GM19193 (cell line): ENCODE results near the gene ANKRD65.

Source experiments
- POLR2A ChIP-seq: IDR thresholded peaks from 4 replicates; pipeline ENCODE4 v1.6.1; 2011; ENCODE audit not compliant: insufficient read depth, insufficient read length; ENCODE audit errors: extremely low read depth

The ANKRD65 gene

DNA sequence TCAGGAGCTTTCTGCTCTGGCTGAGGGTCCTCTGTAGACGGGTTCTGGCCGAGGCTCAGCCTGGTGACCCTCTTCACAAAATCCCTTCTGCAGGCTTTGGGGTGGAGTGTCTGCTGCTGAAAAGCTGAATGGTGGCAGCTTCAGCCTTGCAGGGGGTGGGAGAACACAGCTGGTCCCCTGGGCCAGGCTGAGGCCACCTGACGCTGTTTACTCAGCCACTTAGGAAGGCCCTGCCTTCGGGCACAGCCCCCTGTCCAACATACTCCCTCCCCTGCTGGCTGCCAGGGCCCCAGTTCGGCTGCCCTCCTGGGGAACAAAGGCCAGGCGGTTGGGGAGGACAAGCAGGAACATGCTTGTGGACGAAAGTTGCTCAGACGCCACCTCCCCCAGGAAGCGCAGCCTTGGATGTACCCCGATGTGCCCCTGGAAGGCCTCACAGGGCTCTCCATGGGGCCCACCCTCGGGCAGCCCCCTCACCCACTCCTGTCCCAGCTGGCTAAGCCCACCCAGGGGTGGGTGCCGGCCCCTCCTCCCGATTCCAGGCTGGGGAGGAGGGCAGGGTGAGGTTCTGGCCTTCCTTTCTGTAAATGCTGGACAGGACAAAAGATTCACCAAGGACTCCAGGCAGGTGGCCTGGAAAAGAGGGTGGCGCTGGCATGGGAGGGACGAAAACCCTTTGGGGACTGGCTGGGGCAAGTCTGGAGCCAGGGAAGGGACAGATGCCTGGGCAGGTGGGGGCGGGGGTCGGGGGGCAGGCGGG, at the start of gene ANKRD65:
TSS of gene ANKRD65 (minus strand) at position 130 of the 760 bp plus-strand sequence. CDS start 271 bp downstream, outside the sequence.
- no peak for TF ChIP-seq POLR2A

DNA sequence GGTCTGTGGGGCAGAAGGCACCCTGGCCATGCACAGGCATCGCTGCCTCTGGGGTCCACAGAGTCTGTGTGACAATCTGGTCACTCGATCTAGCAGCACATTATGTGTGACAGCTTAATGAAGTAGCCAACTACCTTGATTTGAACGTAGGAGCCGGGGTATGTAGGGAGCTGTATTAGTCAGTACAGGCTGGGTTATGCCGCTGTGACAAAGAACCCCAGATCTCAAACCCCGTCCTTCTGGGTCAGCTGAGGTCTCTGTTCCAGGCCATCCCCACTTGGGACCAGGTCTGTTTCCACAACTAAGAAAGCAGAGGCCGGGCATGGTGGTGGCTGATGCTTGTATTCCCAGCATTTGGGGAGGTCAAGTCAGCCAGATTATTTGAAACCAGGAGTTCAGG, 42.2 kb upstream of the ANKRD65 start:
- no peak for TF ChIP-seq POLR2A

GRCh38 chr1:1462318-1462966, 41.4 kb upstream of the ANKRD65 start:
- TF ChIP-seq POLR2A, result no peak

DNA sequence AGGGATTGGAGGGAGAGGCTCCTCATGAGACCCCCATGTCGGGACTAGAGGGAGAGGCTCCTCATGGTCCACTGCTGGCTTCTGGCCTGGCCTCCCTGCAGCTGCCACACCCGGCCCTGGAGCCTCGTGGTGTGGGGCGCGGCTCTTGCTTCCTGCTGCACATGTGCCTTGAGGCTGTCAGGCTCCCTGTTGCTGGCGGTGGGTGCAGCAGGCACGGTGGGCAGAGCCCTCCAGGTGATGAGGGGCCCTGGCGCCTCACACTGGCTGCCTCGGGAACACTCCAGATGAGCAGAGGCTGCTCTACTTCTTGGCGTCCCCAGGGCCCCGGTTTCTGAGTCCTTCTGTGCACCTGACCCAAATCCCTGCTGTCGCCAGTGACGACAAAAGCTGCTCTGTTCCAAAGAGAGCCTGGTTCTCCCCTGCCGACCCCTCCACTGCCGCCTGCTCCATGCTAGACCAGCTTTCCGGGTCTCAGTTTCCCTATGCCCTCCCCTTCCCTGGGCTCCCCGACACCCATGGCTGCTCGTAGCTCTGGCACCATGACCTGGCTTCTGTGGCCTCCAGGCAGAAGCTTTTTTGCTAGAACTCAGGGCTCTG, 40.7 kb upstream of the ANKRD65 start:
- TF ChIP-seq POLR2A, result no peak

DNA sequence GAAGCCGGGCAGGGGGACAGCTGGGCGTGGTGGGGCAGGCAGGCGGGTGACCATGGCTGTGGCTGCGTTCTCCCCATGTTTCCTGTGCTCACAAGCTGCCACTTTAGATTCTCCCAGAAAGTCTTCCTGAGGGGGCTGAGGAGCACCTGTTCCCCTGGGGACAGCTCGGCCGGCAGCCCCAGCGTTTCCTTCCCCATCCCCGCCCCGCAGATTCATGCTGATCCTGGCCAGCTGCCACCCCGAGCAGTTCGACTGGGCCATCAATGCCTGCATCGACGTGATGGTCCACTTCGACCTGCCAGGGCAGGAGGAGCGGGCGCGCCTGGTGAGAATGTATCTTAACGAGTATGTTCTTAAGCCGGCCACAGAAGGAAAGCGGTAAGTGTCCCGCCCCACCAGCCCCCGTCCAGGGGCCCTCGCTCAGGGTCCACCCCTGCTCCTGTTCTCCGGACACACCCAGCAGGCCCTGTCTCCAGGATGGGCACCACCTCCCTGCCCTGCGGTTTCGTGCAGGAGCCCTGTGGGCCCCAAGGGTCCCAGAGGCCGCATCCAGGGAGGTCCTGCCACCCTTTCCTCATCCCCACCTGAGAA, 39.6 kb upstream of the ANKRD65 start:
- TF ChIP-seq POLR2A, result no peak

GRCh38 chr1:1455366-1455884, 34.3 kb upstream of the ANKRD65 start:
- TF ChIP-seq POLR2A, result no peak

DNA sequence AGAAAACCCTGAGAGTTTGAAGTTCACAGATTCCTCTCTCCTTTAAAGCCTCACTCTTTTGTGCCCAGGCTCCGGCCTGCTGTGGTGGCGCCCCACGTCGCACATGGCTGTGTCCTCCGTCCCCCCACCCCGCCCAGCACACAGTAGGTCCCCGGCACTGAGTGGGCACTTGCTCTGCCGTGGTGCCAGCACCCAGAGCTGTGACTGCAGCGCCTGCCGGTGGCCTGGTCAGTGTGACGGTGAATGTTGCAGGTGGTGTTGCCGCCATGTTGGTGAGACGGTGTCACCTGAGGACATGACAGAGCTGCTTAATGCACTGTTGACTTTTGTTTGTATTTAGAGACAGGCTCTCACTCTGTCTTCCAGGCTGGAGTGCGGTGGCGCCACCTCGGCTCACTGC, 31.8 kb upstream of the ANKRD65 start:
- TF ChIP-seq POLR2A, result no peak

GRCh38 chr1:1451696-1452364, 30.8 kb upstream of the ANKRD65 start:
- TF ChIP-seq POLR2A, result no peak

GRCh38 chr1:1449099-1449739, 28.1 kb upstream of the ANKRD65 start, which contains the start of gene ATAD3C:
Gene ATAD3C (plus strand): TSS chr1:1449689. CDS start chr1:1450684, 995 bp downstream.
- no peak for TF ChIP-seq POLR2A

GRCh38 chr1:1442069-1442770, 21.1 kb upstream of the ANKRD65 start:
- no peak for TF ChIP-seq POLR2A

DNA sequence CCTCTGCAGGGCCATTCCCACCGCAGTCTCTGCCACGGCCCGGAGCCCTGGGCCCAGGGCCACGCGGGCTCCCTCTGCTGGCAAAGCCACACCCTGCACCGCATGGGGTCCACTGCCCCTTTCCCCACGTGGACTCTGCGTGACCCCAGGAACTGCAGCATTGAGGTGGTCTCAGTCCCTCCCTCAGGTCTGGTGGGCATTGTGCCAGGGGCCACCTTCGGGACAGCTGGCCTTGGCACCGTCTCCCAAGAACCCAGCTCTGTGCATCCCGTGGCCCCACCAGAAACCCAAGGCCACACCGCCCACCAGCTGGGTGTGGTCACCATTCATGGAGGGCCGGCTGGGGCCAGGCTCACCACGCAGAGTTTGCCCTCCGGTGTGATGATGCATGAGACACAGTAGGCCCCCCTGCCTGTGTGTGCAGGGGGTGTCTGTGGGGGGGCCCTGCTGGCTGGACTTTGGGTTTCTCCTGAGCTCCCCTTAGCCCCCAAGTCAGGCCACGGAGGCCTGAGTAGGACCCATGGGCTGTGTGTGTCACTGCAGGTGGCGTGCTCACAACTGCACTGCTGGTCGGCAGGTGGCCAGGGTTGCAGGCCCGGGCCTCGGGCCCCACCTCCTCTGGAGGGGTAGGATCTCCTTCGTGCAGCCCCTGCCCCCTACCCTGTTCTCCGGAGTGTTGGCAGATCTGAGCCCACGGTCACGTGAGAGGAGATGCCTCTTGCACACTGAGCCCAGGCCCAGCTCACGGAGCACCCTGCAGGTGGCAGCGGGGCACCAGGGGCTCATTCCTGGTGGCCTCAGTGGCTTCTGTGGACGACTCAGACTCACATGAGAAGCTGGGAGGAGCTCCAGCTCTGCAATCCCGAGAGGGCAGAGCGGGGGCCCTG, 20.2 kb upstream of the ANKRD65 start:
- TF ChIP-seq POLR2A, result no peak

DNA sequence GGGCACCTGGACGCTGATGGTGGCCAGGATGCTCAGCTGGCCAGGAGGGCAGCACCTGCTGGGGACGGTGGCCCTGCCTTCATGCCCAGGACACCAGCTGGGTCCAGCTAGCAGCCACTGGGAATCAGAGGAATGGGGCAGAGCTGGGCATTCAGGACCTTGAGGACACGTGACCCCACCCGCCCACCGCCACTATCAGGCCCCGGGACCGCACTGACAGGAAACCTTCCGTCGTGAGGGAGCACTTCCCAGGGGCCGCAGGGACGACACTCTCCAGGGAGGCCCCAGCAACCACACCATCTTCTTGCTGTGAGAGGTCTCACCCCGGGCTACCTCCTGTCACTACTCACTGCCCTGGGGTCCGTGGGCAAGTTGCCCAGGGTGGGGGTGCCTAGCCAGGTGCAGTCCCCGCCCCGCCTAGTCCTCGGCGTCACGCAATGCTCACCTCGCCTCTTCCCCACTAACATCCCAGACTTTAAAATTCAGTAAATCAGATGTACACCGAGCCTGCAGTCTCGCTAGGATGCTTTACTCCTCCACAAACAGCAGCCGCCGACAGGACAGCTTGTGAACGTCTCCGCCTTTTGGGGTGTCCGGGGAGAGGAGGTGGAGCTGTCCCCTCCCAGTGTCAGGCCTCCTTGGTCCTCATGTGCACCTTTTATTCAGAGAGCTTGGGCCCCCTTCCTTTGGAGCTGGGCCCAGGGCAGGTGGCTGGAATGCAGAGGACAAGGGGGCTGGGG, 19.4 kb upstream of the ANKRD65 start:
- TF ChIP-seq POLR2A, result no peak

DNA sequence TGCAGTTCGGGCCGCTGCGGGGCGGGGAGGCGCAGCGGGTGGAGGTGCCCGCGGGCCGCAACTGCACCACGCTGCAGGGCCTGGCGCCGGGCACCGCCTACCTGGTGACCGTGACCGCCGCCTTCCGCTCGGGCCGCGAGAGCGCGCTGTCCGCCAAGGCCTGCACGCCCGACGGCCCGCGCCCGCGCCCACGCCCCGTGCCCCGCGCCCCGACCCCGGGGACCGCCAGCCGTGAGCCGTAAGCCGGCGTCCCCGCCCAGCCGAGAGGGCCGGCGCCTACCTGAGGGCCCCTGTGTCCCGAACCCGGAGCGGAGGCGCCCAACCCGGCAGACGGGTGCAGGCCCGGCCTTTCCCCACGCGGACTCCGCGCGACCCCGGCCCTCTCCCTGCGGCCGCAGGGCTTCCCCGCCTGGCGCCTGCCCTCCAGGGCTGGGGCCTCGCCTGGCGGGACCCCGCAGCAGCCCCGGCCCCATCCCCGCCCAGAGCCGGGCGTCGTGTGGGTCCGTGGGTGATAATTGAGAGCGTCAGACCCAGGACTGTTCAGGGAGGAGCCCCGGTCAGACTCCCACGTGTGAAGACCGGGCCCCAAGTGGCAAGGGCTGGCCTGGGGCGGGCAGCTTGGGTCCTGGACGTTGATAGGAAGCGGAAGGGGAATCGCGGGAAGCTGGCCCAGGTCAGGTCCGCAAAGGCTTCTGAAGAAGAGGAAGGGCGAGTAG, 18.6 kb upstream of the ANKRD65 start:
- TF ChIP-seq POLR2A, result no peak
